Stimulated activated CD4-positive, alpha-beta T cell treated with anti-CD3 and anti-CD28 coated beads, Interleukin-4, amount 100 ng/mL, for 4 hours (primary cell): ENCODE results near the gene OSGIN1.
A peak's percentile ranks its signal among the peaks of the same experiment; 100 is the strongest.
"Not testable (repeated sequence)": the region's sequence is repeated elsewhere in the genome, so short reads cannot be mapped to it uniquely, and the experiment has no call there.

ENCODE experiments used
- DNase-seq, 2 experiments: peaks; one replicate each; pipeline ENCODE4 v3.0.0-alpha.2; 2020

The OSGIN1 gene

DNA sequence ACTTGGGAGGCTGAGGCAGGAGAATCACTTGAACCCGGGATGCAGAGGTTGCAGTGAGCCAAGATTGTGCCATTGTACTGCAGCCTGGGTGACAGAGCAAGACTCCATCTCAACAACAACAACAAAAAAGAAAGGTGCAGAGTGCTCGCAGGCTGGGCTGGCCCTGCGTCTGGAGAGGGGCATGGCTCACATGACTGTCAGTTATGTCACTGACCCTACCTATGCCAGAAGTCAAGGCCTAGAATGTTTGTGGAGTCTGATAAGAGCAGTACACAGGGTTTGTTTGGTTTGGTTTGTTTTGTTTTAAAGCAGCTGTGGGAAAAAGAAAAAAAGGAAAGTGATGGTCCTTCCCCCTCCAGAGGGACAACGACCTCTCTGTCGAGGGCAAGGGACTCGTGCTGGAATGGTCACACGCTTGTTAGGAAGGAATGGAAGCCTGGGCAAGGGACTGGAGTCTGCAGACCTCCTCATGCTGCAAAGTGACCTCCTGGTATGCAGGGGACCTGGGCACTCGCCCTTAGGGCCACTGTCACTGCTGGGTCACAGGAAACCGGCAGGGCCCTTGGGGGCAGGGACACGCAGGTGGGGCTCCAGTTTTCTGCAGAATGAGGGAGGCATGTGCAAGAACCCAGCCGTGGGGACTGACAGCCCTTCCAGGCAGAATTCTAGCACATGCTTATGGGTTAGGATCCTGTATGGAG, 10.1 kb upstream of the OSGIN1 start:
- no peak for DNase-seq

DNA sequence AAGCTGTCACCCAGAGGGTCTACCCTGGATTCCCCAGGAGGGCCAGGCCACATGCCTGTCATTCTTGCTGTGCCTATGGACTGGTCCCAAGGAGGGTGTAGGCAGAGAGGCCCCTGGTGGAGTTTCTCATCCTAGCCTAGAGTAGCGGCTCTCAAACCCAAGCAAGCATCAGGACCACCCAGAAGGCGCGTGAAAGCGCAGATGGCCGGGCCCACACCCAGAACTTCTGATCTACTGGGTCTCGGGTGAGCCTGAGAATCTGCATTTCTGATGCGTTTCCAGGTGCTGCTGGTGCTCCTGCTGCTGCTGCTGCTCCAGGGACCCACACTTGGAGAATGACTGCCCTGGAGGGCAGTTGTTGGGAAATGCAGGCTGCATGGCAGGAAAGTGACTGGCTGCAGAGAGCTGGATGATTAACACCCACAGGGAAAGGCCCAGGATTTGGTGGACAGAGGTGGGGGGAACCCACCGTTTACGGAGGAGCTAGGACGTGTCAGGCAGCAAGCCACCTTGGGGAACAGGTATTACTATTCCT, 9.5 kb upstream of the OSGIN1 start:
- no peak for DNase-seq

DNA sequence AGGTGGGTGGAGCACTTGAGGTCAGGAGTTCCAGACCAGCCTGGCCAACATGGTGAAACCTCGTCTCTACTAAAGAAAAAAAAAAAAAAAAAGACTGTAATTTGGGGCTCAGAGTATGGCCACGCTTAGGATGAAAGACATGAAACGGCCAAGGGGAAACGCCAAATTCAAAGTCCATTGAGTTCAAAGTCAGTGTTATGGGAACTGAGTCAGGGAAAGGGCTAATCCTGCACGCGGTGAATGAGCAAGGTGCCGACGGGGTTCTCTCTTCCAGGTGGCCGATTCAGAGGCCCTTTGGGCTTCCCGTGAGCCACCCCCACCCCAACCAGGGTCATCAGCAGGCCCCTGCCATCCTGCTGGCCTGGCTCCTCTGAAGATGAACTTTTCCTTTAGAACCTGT, 7.5 kb upstream of the OSGIN1 start:
- DNase-seq: no peak

DNA sequence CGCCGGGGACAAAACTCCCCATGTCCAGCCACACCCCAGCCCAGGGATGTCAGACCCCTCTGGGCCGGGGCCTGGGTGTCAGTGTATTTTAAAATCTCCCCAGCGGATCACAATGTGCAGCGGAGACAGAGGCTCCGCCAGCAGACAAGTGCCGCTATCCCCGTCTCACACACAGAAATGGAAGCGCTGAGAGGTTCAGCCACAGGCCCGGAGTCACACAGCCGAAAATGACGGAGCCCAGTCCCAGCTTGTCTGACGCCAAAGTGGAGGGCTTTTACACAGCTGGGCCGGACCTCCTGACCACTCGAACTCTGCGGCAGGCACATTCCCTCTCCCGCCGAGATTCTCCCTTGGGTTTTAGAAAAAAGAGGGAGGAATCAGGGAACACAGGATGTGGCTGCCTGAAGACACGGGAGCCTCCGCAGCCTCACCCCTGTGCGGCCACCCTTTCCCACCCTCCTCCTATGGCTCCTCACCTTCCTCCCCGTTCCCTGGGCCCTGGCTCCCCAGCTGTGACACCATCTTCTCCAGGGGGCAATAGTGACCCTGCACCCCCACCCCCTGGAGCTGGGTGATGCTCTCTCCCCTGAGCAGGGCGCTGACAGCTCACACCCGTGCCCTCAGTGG, 6.8 kb upstream of the OSGIN1 start:
- no peak for DNase-seq

DNA sequence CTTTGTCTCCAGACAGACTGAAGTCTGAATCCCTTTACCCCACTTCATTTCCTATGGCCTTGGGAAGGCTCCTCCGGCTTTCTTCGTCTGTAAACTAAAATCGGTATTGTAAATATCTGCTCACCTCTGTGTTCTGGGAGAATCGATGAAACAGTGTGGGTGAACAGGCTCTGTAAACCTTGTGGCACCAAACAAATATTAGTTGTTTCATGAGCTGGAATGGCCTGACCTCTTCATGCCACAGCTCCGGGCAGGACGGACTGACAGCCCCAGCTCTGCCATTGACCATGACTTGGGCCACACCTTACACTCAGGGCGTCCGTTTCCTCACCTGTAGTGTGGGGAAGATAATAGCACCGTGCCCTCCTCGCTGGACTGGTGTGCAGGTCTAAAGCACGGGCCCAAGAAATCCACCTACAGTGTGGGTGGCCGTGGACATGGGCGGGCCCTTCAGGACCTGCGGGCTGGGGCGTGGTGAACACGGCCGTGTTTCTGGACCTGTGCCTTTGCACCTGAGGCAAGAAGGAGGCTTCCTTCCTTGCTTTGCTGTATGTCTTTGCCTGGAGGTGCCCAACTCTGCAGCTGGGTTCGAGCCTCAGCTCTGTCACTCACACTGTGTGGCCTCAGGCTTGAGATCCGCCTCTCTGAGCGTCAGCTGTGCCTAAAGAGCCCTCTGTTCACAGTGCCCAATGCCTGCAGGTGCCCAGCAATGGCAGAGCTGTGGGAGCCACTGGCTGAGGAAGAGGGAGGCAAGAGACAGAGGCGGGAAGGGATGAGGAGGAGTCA, 6.1 kb upstream of the OSGIN1 start:
- no peak for DNase-seq

DNA sequence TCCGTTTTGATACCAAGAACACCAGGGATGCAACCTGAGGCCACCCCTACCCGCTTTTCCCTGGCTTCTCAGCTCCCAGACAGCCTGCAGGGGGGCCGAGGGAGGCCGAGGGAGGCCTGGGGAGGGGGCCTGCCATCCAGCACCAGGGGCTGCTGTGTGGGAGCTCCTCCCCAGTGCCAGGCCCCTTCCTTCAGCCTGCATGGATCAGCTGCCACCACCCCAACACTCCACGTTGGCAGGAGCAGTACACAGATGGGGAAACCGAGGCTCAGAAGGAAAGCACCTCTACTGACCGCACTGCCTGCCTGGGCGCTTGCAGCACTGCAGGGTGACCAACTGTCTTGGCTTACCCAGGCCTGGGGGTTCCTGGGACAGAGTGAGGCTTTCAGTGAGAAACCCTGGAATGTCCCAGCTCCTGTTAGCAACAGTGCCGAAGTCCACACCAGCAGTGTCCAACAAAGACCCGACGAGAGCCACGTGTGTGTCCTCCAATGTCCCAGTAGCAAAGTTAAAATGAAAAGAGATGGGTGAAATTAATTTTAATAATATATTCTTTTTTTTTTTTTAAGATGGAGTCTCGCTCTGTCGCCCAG, 5.3 kb upstream of the OSGIN1 start:
- no peak for DNase-seq

DNA sequence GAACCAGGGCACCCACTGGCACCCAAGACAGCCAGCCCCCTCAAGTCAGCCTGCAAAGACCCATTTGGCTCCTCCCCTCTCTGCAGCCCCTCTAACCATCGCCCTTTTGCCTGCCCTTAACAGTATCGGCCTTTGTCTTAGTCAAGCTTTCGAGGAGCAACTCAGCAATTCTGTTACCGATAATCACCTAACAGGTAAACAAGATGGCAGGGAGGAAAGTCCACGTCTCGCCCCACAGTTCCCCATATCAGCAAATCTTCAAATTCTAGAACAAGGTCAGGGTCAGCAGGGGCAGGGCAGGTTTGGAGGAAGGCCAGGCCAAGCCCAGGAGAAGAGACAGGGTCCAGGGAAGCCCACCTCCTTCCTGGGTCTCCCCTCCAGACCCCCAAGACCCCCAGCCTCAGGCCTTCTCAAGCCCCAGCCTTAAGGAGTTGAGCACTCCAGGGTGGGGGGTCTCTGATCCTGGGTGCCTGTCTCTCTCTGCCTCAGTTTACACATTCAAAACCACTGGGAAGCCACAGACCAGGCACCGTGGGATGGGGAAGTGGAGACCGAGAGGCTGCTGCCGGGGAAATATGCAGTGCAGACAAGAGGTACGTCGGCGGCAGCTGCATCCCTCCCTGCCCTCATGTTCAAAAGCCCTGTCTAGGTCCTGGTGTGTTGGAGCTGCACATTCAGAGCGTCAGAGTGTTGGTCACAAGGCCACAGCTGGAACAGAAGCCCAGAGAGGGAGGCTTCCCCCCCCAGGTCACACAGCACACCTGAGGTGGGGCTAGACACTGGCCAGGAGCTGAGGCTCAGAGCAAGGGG, 3.9 kb upstream of the OSGIN1 start:
- no peak for DNase-seq

DNA sequence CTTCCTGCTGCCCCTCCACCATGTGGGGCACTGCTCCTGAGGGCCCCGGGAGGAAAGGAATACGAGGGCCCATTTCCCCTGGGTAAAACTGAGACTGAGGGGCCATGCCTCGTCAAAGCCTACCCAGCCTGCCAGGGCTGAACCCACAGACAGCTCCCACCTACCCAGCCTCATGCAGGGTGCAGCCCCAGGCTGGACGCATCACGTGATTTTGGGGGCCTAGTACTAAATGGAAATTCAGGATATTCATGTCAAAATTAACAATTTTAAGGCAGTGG, 3.4 kb upstream of the OSGIN1 start:
- DNase-seq: no peak

DNA sequence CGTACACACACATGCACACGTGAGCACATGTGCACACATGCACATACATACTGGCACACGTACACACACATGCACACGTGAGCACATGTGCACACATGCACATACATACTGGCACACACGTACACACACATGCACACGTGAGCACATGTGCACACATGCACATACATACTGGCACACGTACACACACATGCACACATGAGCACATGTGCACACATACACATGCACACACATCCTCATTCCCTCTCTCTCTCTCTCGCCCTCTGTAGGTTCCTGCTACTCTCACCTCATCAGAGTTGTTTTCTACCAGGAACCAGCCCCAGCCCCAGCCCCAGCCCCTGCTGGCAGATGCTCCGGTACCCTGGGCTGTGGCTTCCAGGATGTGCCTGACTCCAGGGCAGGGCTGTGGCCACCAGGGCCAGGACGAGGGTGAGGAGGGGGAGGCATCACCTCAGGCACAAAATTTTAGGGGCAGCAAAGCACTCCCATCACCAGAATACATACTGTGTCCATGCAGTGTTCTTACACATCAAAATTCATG, 2.1 kb upstream of the OSGIN1 start:
- DNase-seq: not testable (repeated sequence)

DNA sequence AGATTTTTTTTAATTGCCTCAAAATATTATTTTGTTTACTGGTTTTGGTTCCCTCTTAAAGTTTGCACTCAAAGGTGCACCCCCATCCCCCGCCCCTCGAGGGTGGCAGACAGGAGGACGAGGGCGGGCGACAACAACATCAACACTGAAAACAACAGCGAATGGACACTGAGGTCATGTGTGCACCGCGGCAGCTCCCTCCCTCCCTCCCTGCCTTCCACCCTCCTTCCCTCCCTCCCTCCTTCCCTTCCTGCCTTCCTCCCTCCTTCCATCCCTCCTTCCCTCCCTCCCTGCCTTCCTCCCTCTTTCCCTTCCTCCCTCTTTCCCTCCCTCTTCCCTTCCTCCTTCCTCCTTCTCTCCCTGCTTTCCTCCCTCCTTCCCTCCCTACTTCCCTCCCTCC, 1.5 kb upstream of the OSGIN1 start:
- no peak for DNase-seq

DNA sequence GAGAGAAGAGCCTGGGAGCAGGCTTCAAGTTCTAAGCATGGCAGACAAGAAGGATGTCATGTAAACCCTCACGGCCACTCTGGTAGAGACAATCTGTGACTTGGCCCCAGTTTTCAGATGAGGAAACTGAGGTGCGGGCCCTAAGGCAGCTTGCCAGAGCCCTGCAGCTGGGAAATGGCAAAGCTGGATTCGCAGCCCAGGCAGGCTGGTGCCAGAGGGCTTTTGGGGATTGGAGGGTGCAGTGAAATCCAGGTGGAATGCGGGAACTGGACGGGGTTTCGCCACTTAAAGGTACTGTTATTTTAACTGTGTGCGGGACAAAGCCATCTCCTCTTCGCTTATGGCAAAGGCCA, 477 bp upstream of the OSGIN1 start:
- DNase-seq: no peak

DNA sequence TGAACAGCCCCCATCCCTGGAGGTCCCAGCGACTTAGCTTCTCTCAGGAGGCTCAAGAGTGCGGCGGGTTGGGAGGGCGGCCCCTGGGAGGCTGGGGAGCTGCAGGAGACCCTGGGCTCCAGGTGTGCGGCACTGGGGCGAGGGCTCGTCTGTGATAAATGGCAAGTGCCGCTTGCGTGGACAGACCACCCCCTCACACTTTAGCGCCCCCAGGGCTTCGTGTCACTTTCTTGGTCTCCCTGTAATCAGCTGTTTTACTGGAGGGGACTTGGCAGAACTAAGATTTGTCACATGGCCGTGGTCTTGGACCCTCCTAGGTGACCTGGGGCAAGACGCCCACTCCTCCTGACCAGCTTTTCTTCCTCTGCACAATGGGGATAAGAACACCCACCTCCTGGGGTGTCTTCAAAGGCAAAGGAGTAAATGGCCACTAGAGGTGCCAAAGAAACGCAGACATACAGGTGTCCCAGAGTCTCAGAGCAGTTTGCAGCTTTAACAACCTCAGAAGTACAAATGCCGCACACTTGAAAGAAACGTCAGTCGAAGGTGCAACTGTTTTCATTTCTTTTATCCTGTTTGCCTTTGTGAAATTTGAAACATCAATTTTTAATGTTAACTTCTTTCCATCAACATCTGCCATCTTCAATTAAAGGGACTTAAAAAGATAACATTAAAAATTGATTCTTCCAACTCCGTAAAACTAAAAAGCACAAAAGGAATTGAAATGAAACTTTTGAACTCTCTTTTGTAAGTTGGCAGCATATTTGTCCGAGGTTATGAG, 946 bp downstream of the OSGIN1 start:
- DNase-seq: no peak

DNA sequence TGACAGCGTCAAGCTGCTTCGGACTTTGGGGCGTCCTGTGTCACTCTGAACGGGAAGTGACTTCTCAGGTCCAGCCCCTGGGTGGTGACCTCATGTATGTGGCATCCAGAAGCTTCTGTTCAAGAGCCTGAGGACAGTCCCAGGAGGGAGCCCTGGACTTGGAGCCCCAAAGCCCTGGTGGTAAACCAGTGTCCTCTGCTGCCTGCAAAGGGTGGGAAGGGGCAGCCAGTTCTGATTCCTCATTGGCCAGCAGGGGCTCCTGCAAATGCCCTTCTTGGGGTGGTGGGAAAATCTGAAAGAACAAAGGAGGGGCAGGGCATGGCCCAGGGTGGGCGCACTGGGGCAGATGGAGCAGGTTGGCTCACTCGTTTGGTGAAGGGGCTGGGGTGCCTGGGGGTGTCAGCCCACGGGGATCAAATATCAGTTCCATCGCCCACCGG, 1.6 kb downstream of the OSGIN1 start:
- DNase-seq: no peak

DNA sequence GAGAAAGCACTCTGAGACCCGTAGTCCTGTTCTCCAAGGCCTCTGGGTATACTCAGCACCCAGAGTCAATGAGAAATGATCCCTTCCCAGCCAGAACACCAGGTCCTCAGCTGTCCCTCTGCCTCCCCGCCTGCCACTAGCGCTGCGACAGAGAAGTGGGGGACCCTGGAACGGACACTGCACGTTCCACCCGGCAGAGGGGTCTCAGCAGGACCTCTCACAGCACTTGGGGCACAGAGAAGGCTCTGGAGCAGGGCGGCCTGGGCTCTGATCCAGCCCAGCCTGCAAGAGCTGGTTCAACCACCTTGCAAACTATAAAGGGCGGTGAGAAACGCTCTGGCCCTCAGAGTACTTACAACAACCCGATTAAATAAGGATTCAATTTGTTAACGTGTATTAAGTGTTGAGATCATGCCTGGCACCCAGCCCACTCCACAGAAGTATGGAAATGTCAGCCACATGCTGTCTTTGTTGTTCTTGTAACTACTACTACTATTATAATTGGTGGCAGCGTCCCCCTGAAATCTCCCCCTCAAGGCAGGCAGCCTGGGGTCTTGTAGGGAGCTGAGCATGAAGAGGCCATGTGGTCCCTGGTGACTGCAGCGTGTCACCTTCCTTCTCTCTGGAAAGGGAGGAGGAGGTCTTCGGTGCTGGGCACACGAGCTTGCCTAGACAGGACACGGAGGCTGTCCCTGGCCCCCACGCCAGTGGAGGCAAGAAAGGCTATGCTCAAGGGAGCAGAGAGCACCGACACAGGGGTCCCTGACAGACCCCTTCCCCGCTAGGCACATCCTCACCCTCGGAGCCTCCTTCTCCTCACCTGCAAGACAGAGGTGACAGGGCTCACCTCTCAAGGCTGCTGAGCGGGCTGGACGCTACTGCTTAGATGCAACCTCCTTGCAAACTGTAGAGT, 2.4 kb downstream of the OSGIN1 start:
- DNase-seq: no peak

DNA sequence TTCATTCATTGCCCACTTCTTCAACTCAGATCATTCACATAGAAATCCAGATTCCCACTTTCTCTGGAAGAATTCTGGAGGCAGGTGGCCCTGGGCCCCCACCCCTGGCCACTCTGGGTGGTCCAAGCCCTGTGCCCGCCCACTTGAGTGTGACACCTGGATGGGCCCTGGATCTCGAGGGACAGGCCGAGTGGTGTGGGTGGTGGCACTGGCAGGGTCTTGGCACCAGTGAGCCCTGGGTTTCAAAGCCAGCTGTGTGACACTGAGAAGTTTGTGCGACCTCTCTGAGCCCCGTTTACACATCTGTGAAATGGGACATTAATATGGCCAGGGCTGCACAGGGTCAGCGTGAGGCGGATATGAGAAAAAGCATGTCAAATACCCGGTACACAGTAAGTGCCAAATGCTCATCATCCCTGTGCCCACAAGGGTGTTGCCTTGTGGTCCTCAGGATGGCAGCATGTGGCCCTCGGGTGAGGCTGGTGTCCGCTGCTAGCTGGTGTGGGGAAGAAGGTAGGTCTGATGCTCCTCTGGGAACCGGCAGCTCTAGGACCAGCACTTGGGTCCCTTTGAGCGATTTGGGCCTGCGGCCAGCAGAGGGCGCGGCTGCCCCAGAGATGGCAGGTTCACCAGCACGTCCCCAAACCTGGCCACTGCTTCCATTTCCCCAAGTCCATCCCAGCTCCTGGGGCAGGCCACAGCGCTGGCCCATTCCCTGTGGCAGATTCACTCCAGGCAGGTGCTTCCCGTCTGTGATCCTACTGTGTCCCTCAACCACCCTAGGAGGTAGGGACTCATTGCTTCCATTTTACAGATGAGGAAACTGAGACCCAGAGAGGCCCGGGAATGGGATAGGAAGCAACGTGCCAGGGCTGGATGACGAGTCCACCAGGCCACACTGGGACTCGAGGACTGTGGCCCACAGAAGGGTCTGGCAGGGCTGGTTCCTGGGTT, 3.6 kb downstream of the OSGIN1 start:
- DNase-seq: peak; percentile 62 to 76

DNA sequence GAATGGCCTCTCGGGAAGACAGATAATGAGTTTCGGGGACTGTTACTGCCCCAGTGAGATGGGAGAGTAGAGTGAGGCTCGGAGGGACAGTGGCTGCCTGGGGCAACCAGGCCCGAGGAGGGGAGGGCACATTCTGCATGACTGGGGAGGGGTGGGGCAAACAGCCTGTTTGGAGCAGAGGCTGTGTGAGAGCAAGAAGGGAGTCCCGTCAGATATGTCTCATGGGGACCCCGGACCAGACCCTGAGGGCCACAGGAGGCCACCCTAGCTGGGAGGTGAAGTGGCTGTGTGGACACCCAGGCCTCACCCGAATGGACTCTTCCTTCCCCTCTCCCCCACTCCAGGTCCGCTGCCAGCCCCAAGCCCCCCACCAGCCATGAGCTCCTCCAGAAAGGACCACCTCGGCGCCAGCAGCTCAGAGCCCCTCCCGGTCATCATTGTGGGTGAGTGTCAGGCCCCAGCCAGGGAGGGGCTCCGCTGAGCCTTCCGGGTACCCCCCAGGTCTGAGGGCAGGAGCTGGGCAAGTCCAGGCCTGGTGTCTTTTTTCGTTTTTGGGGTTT, 4.3 kb downstream of the OSGIN1 start:
- no peak for DNase-seq

DNA sequence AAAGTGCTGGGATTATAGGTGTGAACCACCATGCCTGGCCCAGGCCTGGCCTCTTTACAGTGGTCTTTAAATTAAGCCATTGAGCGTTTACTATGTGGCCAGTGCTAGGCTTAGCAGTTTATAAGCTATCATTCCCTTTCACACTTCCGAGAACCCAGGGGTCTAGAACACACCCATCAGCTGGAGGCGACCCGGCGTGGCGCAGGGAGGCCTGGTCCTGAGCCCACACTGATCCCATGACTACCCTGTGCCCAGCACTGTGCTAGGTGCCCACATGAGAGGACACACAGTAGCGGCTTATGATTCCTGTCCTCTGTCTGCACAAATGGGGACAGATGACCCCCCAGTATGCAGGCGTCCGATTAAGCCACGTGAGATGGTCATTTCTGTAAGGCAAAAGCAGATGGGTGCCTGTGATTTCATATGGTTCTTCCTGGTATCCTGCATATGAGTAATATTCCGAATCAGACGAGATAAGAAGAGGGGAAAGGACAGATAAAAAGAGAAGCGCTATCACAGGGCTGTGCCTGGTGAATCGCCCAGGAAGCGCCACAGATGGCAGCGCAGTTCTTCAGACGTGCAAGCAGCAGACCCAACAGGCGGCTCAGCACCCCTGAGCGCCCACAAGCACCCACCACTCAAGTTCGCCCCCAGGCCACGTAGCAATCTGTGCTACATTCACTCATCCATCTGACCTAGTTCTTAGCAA, 5.3 kb downstream of the OSGIN1 start:
- no peak for DNase-seq

DNA sequence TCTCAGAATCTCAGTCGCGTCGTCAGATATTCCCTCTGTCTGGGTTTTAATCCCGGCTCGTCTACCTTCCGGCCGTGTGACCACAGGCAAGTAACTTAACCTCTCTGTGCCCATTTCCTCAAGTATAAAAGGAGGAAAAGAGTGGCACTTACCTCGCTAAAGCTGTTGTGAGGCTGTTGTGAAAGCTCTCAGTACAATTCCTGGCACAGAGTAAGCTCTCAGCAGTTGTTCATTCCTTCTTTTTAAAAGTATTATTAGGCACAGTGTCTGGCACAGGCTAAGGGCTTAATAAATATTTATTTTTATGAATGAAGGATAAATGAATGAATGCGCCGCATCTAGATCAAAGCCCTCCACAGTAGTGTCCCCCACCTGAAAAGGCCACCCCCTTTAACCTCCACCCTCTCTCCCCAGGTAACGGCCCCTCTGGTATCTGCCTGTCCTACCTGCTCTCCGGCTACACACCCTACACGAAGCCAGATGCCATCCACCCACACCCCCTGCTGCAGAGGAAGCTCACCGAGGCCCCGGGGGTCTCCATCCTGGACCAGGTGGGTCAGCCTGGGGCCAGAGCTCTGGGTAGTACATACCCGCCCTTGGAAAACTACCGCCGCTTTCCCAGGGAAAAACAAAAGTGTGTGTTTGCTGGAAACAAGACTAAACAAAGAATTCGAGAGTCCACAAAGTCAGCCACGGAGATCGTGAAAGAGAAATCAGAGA, 6.0 kb downstream of the OSGIN1 start:
- DNase-seq: no peak
